Measurements from ENCODE around the gene DAG1.
A peak's percentile ranks its signal among the peaks of the same experiment; 100 is the strongest.

Gene DAG1

GRCh38 chr3:49469936-49470713 lies at the start of gene DAG1:
TSS of gene DAG1 (plus strand) at chr3:49470267. CDS start at chr3:49510535, 40,268 bp downstream.
- peak; percentile 95 for DNase-seq

GRCh38 chr3:49421890-49422378 lies 48.1 kb upstream of the DAG1 start:
- peak; percentile 19 for DNase-seq

GRCh38 chr3:49422379-49423248 lies 47.5 kb upstream of the DAG1 start, which contains the start of gene AMT:
TSS of gene AMT (minus strand) at chr3:49422473. CDS start at chr3:49422450, 23 bp downstream.
- no peak for DNase-seq

GRCh38 chr3:49424816-49425215 lies 45.3 kb upstream of the DAG1 start:
- DNase-seq, result no peak

GRCh38 chr3:49427586-49427985 lies 42.5 kb upstream of the DAG1 start:
- DNase-seq, result no peak

- no peak for DNase-seq
Observed at GRCh38 chr3:49428752-49429080, 41.4 kb upstream of the DAG1 start.

- DNase-seq, result no peak
Observed at GRCh38 chr3:49434731-49435130, 35.3 kb upstream of the DAG1 start.

GRCh38 chr3:49445391-49445790 lies 24.7 kb upstream of the DAG1 start:
- DNase-seq, result no peak

GRCh38 chr3:49453621-49454020 lies 16.4 kb upstream of the DAG1 start:
- DNase-seq, result no peak

- DNase-seq, result no peak
Observed at GRCh38 chr3:49454458-49454857, 15.6 kb upstream of the DAG1 start.

GRCh38 chr3:49454898-49455681 lies 15.0 kb upstream of the DAG1 start:
- no peak for DNase-seq

- no peak for DNase-seq
Observed at GRCh38 chr3:49456466-49456865, 13.6 kb upstream of the DAG1 start.

- no peak for DNase-seq
Observed at GRCh38 chr3:49460188-49460890, 9.7 kb upstream of the DAG1 start.

GRCh38 chr3:49460956-49461355 lies 9.1 kb upstream of the DAG1 start:
- DNase-seq, result no peak

GRCh38 chr3:49461443-49462171 lies 8.5 kb upstream of the DAG1 start:
- DNase-seq, result no peak

GRCh38 chr3:49462222-49462621 lies 7.8 kb upstream of the DAG1 start:
- no peak for DNase-seq

- no peak for DNase-seq
Observed at GRCh38 chr3:49465270-49466034, 4.6 kb upstream of the DAG1 start.

- DNase-seq, result no peak
Observed at GRCh38 chr3:49466085-49466484, 4.0 kb upstream of the DAG1 start.

- no peak for DNase-seq
Observed at GRCh38 chr3:49469037-49469935, 781 bp upstream of the DAG1 start.
